Chondrocyte (in vitro differentiated cells): Measurements from ENCODE around the gene PML. TPM values are rescaled to one million over a fixed set of nuclear protein-coding genes. Genes with fewer than 3 reads are reported as not detected.

Experiments used
- DNase-seq: peaks from one replicate; pipeline ENCODE4 v3.0.0; 2021; ENCODE audit warnings: mixed read lengths, low spot score
- H3K27ac Mint-ChIP-seq: one replicate; pipeline ENCODE4 v1.8.0; 2021; ENCODE audit warnings: mild to moderate bottlenecking, moderate library complexity, mixed read lengths; ENCODE audit not compliant: unreplicated experiment
- H3K27me3 Mint-ChIP-seq: 2 replicates; pipeline ENCODE4 v1.8.0; 2021; ENCODE audit warnings: low read depth, mixed read lengths
- H3K36me3 Mint-ChIP-seq: 2 replicates; pipeline ENCODE4 v1.8.0; 2021; ENCODE audit warnings: low read depth, mixed read lengths
- H3K4me1 Mint-ChIP-seq: 2 replicates; pipeline ENCODE4 v1.8.0; 2021; ENCODE audit warnings: low read depth, mild to moderate bottlenecking, mixed read lengths
- H3K4me3 Mint-ChIP-seq: one replicate; pipeline ENCODE4 v1.8.0; 2021; ENCODE audit warnings: mild to moderate bottlenecking, moderate library complexity, mixed read lengths; ENCODE audit not compliant: unreplicated experiment
- H3K9me3 Mint-ChIP-seq: 2 replicates; pipeline ENCODE4 v1.8.0; 2021; ENCODE audit warnings: low read depth, mixed read lengths
- CTCF ChIP-seq: fragments of 200-600 bp; sonication (generic); IDR thresholded peaks from 2 replicates; pipeline ENCODE4 v1.5.0; 2021; ENCODE audit warnings: antibody characterized with exemption, mild to moderate bottlenecking, moderate library complexity
- total RNA-seq: library from RNA; stranded (reverse); gene quantifications from 3 replicates; pipeline ENCODE4 v1.2.1, GENCODE V29; 2021

PML gene
- total RNA-seq, 1 donor from 2014 or later: 40.0 TPM

GRCh38 chr15:73996267-73996666 is 1.8 kb downstream of the PML start:
- Mint-ChIP-seq H3K27ac (peak overlapping the region; percentile 4), H3K27me3 (no peaks in the 10 kb centered on the region), H3K9me3 (no peaks in the 10 kb centered on the region), H3K4me3 (peak overlapping the region; percentile 85), H3K4me1 (peaks cover 57% of the 10 kb centered on the region), H3K36me3 (peaks cover 2% of the 10 kb centered on the region)
- DNase-seq: no peak
- no peak for TF ChIP-seq CTCF

GRCh38 chr15:73996939-73997338 is 2.4 kb downstream of the PML start:
- Mint-ChIP-seq H3K4me1 (peaks cover 53% of the 10 kb centered on the region), H3K4me3 (peak overlapping the region; percentile 50), H3K27me3 (no peaks in the 10 kb centered on the region), H3K36me3 (peaks cover 2% of the 10 kb centered on the region), H3K27ac (no peak overlapping the region), H3K9me3 (no peaks in the 10 kb centered on the region)
- TF ChIP-seq CTCF: no peak
- no peak for DNase-seq

- TF ChIP-seq CTCF: no peak
Measured at GRCh38 chr15:73997986-73998385, 3.5 kb downstream of the PML start.

GRCh38 chr15:74006774-74007639 is 12.5 kb downstream of the PML start:
- TF ChIP-seq CTCF: no peak
- H3K36me3 Mint-ChIP-seq: peaks cover 18% of the 10 kb centered on the region
- H3K4me3 Mint-ChIP-seq: no peak overlapping the region
- peaks cover 37% of the 10 kb centered on the region for H3K4me1 Mint-ChIP-seq
- DNase-seq: no peak
- no peak overlapping the region for H3K27ac Mint-ChIP-seq
- H3K9me3 Mint-ChIP-seq: peaks cover 5% of the 10 kb centered on the region
- no peaks in the 10 kb centered on the region for H3K27me3 Mint-ChIP-seq

More at GRCh38 chr15:73997986-73998385, 3.5 kb downstream of the PML start:
- peaks cover 4% of the 10 kb centered on the region for H3K36me3 Mint-ChIP-seq
- no peak overlapping the region for H3K27ac Mint-ChIP-seq
- no peaks in the 10 kb centered on the region for H3K9me3 Mint-ChIP-seq
- no peak overlapping the region for H3K4me3 Mint-ChIP-seq
- DNase-seq: no peak
- H3K27me3 Mint-ChIP-seq: no peaks in the 10 kb centered on the region
- H3K4me1 Mint-ChIP-seq: peaks cover 45% of the 10 kb centered on the region

- Mint-ChIP-seq H3K9me3 (peaks cover 7% of the 10 kb centered on the region), H3K36me3 (peaks cover 20% of the 10 kb centered on the region), H3K4me3 (no peak overlapping the region), H3K4me1 (peaks cover 37% of the 10 kb centered on the region), H3K27ac (no peak overlapping the region), H3K27me3 (no peaks in the 10 kb centered on the region)
- TF ChIP-seq CTCF: no peak
- DNase-seq: no peak
Measured at GRCh38 chr15:74007820-74008371, 13.4 kb downstream of the PML start.
